HG03139 (cell line): ENCODE measurements around the gene ZDHHC14.

ENCODE experiments used
- ATAC-seq: cut with Tn5 transposase; IDR thresholded peaks from one replicate; pipeline ENCODE4 v1.9.1; 2021; ENCODE audit not compliant: unreplicated experiment

Gene ZDHHC14

GRCh38 chr6:157593596-157593995 lies 212.6 kb downstream of the ZDHHC14 start:
- no peak for ATAC-seq

GRCh38 chr6:157594292-157594691 lies 213.3 kb downstream of the ZDHHC14 start:
- no peak for ATAC-seq

GRCh38 chr6:157595768-157596167 lies 214.8 kb downstream of the ZDHHC14 start:
- no peak for ATAC-seq

GRCh38 chr6:157596461-157596860 lies 215.5 kb downstream of the ZDHHC14 start:
- ATAC-seq = no peak

GRCh38 chr6:157596886-157597285 lies 215.9 kb downstream of the ZDHHC14 start:
- no peak for ATAC-seq

- ATAC-seq = no peak
These were observed 216.7 kb downstream of the ZDHHC14 start for GRCh38 chr6:157597461-157598312.

GRCh38 chr6:157599191-157599590 lies 218.2 kb downstream of the ZDHHC14 start:
- no peak for ATAC-seq

- ATAC-seq = no peak
These were observed 219.8 kb downstream of the ZDHHC14 start for GRCh38 chr6:157600807-157601206.

- ATAC-seq = no peak
These were observed 221.7 kb downstream of the ZDHHC14 start for GRCh38 chr6:157602521-157603295.

- no peak for ATAC-seq
These were observed 222.4 kb downstream of the ZDHHC14 start for GRCh38 chr6:157603314-157603940.

- no peak for ATAC-seq
These were observed 223.0 kb downstream of the ZDHHC14 start for GRCh38 chr6:157603971-157604370.

GRCh38 chr6:157604816-157605215 lies 223.8 kb downstream of the ZDHHC14 start:
- ATAC-seq = no peak

- no peak for ATAC-seq
These were observed 224.5 kb downstream of the ZDHHC14 start for GRCh38 chr6:157605484-157605883.

- ATAC-seq = no peak
These were observed 225.5 kb downstream of the ZDHHC14 start for GRCh38 chr6:157606516-157606915.

- ATAC-seq = no peak
These were observed 226.5 kb downstream of the ZDHHC14 start for GRCh38 chr6:157607317-157608109.

GRCh38 chr6:157608221-157609075 lies 227.5 kb downstream of the ZDHHC14 start:
- no peak for ATAC-seq

GRCh38 chr6:157609117-157609516 lies 228.1 kb downstream of the ZDHHC14 start:
- no peak for ATAC-seq

- ATAC-seq = no peak
These were observed 228.6 kb downstream of the ZDHHC14 start for GRCh38 chr6:157609556-157609955.

GRCh38 chr6:157610451-157610999 lies 229.5 kb downstream of the ZDHHC14 start:
- ATAC-seq = no peak

GRCh38 chr6:157611406-157611805 lies 230.4 kb downstream of the ZDHHC14 start:
- no peak for ATAC-seq
